HG02973 (cell line): ENCODE data around the gene PTPRF.

ENCODE experiments used
- ATAC-seq: cut with Tn5 transposase; IDR thresholded peaks from one replicate; pipeline ENCODE4 v1.9.1; 2021; ENCODE audit warnings: moderate library complexity; ENCODE audit not compliant: unreplicated experiment

The PTPRF gene

GRCh38 chr1:43655953-43656352 is 125.3 kb downstream of the PTPRF start:
- ATAC-seq, result no peak

- ATAC-seq, result no peak
Measured at GRCh38 chr1:43659212-43660166, 128.8 kb downstream of the PTPRF start.

- no peak for ATAC-seq
Measured at GRCh38 chr1:43660355-43660754, 129.7 kb downstream of the PTPRF start.

- no peak for ATAC-seq
Measured at GRCh38 chr1:43664369-43664768, 133.7 kb downstream of the PTPRF start.

- no peak for ATAC-seq
Measured at GRCh38 chr1:43666608-43667007, 135.9 kb downstream of the PTPRF start.

GRCh38 chr1:43668956-43669355 is 138.3 kb downstream of the PTPRF start:
- ATAC-seq, result no peak

GRCh38 chr1:43669878-43670277 is 139.2 kb downstream of the PTPRF start:
- ATAC-seq, result no peak

GRCh38 chr1:43671193-43671592 is 140.5 kb downstream of the PTPRF start:
- no peak for ATAC-seq

- ATAC-seq, result no peak
Measured at GRCh38 chr1:43671626-43672330, 141.1 kb downstream of the PTPRF start.

- no peak for ATAC-seq
Measured at GRCh38 chr1:43673261-43673660, 142.6 kb downstream of the PTPRF start.
